GM21423 (cell line): ENCODE measurements around the gene CNPPD1.

ENCODE experiments used
- ATAC-seq: cut with Tn5 transposase; IDR thresholded peaks from one replicate; pipeline ENCODE4 v1.9.1; 2021; ENCODE audit warnings: mild to moderate bottlenecking, moderate library complexity; ENCODE audit not compliant: unreplicated experiment

CNPPD1 gene

GRCh38 chr2:219176818-219177551, at the start of gene CNPPD1:
CNPPD1 (minus strand) TSS chr2:219176925; CDS start chr2:219176828, 97 bp downstream.
- ATAC-seq = peak; percentile 58

DNA sequence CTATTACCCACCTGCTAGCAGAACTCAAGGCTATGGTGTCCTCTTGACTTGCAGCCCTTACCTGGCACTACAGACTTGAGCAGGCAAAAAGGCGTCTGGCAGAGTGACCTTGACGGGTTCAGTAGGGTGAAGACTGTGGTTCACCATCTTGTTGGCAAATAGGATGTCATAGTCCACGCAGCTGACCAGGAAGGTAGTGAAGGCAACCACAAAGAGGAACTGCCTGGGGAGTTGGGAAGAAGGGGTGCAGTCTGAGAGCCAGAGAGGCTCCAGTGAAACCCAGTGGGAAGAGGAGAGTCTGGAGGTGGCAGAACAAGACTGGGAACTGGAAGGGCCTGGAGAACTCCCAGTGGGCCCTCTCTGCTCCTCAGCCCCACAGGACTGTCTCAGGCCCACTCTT, 48.6 kb upstream of the CNPPD1 start:
- ATAC-seq = no peak

DNA sequence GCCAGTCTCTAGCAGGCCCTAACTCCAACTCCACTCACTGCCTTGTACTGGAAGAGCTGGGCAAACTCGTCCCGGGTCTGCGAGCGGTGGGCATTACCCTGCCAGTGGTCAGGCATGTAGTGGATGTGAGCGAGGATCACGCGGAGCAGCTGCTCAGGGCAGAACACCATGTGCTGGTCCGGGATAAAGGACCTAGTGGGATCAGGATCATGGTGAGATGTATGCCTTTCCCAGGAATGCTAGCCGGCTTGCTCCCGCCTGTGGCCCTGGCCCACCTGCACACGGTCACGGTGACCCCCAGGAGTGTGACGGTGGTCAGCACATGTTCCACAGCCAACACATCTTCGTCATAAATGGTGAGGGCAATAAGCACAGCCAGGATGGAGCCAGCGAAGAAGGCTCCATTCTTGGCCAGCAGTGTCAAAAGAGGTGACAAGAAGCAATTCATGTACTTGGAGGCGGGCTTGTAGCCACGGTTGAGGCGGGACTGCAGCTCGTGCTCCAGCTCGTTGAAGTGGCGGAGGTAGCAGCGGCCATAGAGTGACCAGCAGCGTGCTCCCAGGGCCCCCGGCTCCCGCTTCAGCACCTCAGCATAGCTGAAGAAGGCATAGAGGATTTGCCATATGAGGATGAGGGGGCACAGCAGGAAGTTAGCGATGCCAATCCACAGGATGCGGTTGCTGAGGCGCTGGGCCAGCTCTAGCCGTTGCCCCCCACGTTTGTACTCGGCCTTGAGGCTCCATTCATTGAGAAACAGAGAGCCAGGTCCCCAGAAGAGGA, 47.3 kb upstream of the CNPPD1 start:
- ATAC-seq = no peak

GRCh38 chr2:219221957-219222518, 45.3 kb upstream of the CNPPD1 start:
- no peak for ATAC-seq

- ATAC-seq = no peak
Observed at GRCh38 chr2:219220652-219221402, 44.1 kb upstream of the CNPPD1 start.

- no peak for ATAC-seq
Observed at GRCh38 chr2:219219784-219220532, 43.2 kb upstream of the CNPPD1 start.

- ATAC-seq = peak; percentile 83
Observed at GRCh38 chr2:219218732-219219701, 42.3 kb upstream of the CNPPD1 start, which contains the start of gene ABCB6. ABCB6 (minus strand) TSS chr2:219218958; CDS start chr2:219218673, 285 bp downstream.

DNA sequence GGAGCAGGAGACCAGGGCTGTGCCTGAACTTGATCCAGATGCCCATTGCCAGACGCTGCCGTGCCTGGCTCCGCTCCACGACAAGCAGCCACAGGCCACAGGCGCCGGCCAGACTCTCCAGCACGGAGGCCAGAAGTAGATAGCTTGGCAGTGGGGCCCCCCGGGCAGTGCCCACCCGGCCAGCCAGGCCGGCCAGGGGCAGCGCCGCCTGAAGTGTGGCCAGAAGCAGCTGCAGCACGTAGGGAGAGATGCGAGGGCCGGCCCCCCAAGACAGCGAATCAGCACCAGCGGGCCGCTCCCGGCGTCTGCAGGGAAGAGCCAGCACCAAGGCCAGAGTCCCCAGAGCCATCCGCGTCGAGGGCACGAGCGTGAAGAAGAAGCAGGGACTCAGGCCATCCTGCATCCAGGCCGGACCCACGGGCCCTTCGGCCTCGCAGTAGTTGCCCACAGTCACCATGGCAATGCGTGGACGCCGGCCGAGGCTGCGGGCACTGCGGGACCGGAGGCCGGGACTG, 41.5 kb upstream of the CNPPD1 start:
- peak; percentile 23 for ATAC-seq

- no peak for ATAC-seq
Observed at GRCh38 chr2:219216535-219216915, 39.8 kb upstream of the CNPPD1 start.

- ATAC-seq = no peak
Observed at GRCh38 chr2:219215871-219216534, 39.3 kb upstream of the CNPPD1 start.

DNA sequence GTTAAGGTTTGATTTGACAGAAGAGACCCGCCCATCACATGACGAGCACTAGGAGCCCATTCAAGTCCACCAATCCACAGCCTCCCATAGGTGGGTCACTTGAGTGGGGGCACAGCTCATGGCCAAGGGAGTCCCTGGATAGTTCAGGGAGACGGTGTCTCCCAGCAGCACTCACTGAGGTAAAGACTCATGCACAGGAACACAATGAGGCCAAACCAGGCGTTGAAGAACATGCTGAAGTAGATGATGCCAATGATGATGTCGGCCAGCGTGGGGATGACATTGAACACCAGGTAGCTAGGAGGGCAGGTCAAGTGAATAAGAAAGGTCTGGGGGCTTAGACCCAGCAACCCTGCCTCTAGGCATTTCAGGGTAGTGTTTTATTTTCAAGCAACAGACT, 38.1 kb upstream of the CNPPD1 start:
- no peak for ATAC-seq

- no peak for ATAC-seq
Observed at GRCh38 chr2:219214141-219214540, 37.4 kb upstream of the CNPPD1 start.

DNA sequence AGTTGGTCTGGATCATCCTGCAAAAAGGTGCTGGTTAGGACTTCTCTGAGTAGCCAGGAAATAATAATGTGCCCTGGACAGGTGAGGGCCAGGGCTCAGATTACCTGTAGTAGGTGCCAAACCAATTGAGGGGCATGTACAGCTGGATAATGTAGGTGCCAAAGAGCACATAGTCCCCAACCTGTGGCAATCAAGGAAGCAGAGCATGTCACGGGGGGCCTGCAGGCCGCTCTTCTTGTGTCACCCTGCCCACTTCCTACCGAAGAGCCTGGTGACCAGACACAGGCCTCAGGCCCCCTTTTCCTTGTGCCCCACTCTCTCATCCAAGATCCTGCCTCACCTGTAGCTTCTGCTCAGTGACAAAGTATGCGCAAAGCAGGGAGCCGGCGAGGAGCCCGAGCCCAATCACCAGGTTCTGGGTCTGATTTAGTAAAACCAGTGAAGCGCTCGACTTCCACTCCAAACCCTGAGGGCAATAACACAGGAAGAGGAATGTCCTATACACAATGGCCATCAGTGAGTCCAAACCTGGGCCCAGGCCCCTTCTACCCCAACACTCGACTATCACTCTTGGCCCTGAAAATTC, 36.9 kb upstream of the CNPPD1 start:
- ATAC-seq = no peak

DNA sequence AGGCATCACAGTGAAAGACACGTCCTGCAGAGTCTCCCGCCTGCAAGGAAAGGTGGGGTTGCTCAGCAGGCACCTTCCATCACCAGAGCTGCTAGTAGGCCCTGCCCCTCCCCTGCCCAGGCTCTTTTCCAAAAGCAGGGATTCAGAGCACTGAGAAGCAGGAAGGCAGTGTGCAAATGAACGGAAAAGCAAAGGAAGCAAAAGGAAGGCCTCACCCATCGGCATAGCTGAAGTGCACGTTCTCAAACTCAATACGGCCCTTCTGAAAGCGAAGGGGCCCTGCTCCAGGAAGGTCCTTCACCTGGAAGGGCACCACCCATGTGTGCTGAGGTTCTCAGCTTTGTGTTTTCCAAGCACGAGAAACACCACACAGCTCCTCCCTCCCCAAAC, 36.3 kb upstream of the CNPPD1 start:
- no peak for ATAC-seq

- ATAC-seq = no peak
Observed at GRCh38 chr2:219210886-219211362, 34.2 kb upstream of the CNPPD1 start.

GRCh38 chr2:219210196-219210885, 33.6 kb upstream of the CNPPD1 start:
- no peak for ATAC-seq
